ENCODE measurements around the gene RND1.

- TF ChIP-seq, protein P1, sequence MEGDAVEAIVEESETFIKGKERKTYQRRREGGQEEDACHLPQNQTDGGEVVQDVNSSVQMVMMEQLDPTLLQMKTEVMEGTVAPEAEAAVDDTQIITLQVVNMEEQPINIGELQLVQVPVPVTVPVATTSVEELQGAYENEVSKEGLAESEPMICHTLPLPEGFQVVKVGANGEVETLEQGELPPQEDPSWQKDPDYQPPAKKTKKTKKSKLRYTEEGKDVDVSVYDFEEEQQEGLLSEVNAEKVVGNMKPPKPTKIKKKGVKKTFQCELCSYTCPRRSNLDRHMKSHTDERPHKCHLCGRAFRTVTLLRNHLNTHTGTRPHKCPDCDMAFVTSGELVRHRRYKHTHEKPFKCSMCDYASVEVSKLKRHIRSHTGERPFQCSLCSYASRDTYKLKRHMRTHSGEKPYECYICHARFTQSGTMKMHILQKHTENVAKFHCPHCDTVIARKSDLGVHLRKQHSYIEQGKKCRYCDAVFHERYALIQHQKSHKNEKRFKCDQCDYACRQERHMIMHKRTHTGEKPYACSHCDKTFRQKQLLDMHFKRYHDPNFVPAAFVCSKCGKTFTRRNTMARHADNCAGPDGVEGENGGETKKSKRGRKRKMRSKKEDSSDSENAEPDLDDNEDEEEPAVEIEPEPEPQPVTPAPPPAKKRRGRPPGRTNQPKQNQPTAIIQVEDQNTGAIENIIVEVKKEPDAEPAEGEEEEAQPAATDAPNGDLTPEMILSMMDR (IDR thresholded peaks at IDR 0.05), result no peak
- TF ChIP-seq POLR2A (IDR thresholded peaks at IDR 0.05), result no peak
These were observed 16.6 kb upstream of the RND1 start for GRCh38 chr12:48882315-48882687.

Data from lower leg skin (tissue), 3 donors.